ENCODE results near the gene WDR87.

WDR87 gene

GRCh38 chr19:37905946-37906868 is at the start of gene WDR87:
Gene WDR87, minus strand, starts transcription at chr19:37906594. Its CDS starts 8,355 bp downstream, at chr19:37898239.
- peak; percentile 81 for DNase-seq

GRCh38 chr19:37955986-37956385 is 49.6 kb upstream of the WDR87 start:
- DNase-seq, result no peak

- peak; percentile 37 for DNase-seq
Observed at GRCh38 chr19:37954421-37954874, 48.1 kb upstream of the WDR87 start.

- DNase-seq, result no peak
Observed at GRCh38 chr19:37953918-37954303, 47.5 kb upstream of the WDR87 start.

GRCh38 chr19:37953171-37953917 is 47.0 kb upstream of the WDR87 start:
- DNase-seq, result no peak

GRCh38 chr19:37951816-37952210 is 45.4 kb upstream of the WDR87 start:
- DNase-seq, result no peak

- no peak for DNase-seq
Observed at GRCh38 chr19:37950471-37951175, 44.2 kb upstream of the WDR87 start.

- DNase-seq, result no peak
Observed at GRCh38 chr19:37948362-37948761, 42.0 kb upstream of the WDR87 start.

GRCh38 chr19:37947778-37948177 is 41.4 kb upstream of the WDR87 start:
- no peak for DNase-seq

- no peak for DNase-seq
Observed at GRCh38 chr19:37946132-37946531, 39.7 kb upstream of the WDR87 start.

- no peak for DNase-seq
Observed at GRCh38 chr19:37943480-37943879, 37.1 kb upstream of the WDR87 start.

GRCh38 chr19:37942516-37942902 is 36.1 kb upstream of the WDR87 start:
- DNase-seq, result no peak

- peak; percentile 84 for DNase-seq
Observed at GRCh38 chr19:37941782-37942515, 35.6 kb upstream of the WDR87 start.

- no peak for DNase-seq
Observed at GRCh38 chr19:37938353-37938752, 32.0 kb upstream of the WDR87 start.

- no peak for DNase-seq
Observed at GRCh38 chr19:37936886-37937285, 30.5 kb upstream of the WDR87 start.

- DNase-seq, result no peak
Observed at GRCh38 chr19:37936166-37936565, 29.8 kb upstream of the WDR87 start.

- no peak for DNase-seq
Observed at GRCh38 chr19:37935341-37935740, 28.9 kb upstream of the WDR87 start.

GRCh38 chr19:37933937-37934358 is 27.6 kb upstream of the WDR87 start:
- no peak for DNase-seq

- DNase-seq, result peak; percentile 95
Observed at GRCh38 chr19:37932985-37933936, 26.9 kb upstream of the WDR87 start.

- DNase-seq, result peak; percentile 88
Observed at GRCh38 chr19:37931881-37932655, 25.7 kb upstream of the WDR87 start.

Measured in DMS79 (cell line).